ENCODE measurements around the gene WDR17. TPM values are rescaled to one million over a fixed set of nuclear protein-coding genes. Genes with fewer than 3 reads are reported as not detected.

The WDR17 gene
- total and polyA plus RNA-seq, 2 donors (not counting 3 experiments of a cell fraction or from before 2014, with no cell fraction given), result 0.07 to 0.42 TPM

GRCh38 chr4:176193126-176193525 lies 127.5 kb downstream of the WDR17 start:
- CTCF ChIA-PET, result no interaction called here
- Histone ChIP-seq H3K9me3 (replicated peaks; ENCODE audit: control insufficient read depth, insufficient read depth, low read length) (no peaks in the 10 kb centered on the region), H3K79me2 (ENCODE audit: control insufficient read depth, insufficient read depth, low read length) (no peaks in the 10 kb centered on the region), H3K9me1 (replicated peaks; ENCODE audit: control insufficient read depth, extremely low read depth, insufficient read depth, low read length) (no peaks in the 10 kb centered on the region), H3K9ac (replicated peaks; ENCODE audit: extremely low read depth, insufficient read depth, low read length) (no peak overlapping the region), H3K4me3 (replicated peaks in 1 of 3; ENCODE audit: insufficient read depth in 1 of 3, low read depth in 1 of 3, low read length in 3 of 3) (no peak overlapping the region), H3K4me2 (ENCODE audit: insufficient read depth, low read length) (peak overlapping the region; percentile 7), H4K20me1 (replicated peaks; ENCODE audit: control insufficient read depth, extremely low read depth, insufficient read depth, low read length) (no peaks in the 10 kb centered on the region), H3K36me3 (ENCODE audit: control insufficient read depth in 2 of 2, extremely low read depth in 1 of 2, insufficient read depth in 2 of 2, low read length in 2 of 2) (no peaks in the 10 kb centered on the region), H3K27ac (ENCODE audit: insufficient read depth, low read depth, low read length) (peak overlapping the region; percentile 4), H2AFZ (ENCODE audit: low read depth, low read length) (peak overlapping the region; percentile 1), H3K4me1 (ENCODE audit: control insufficient read depth, extremely low read depth, insufficient read depth, low read length) (peaks cover 19% of the 10 kb centered on the region), H3K27me3 (ENCODE audit: control insufficient read depth in 2 of 2, insufficient read depth in 2 of 2, low read length in 2 of 2) (no peaks in the 10 kb centered on the region)
- intact Hi-C loops (cut with micrococcal nuclease), result no loop called here
- no TSS peak for BruUV-seq (replicated peaks)
- TF ChIP-seq FOS (IDR thresholded peaks at IDR 0.05; ENCODE audit: borderline replicate concordance, insufficient read depth, low read length) (peak; percentile 71), MYC (IDR thresholded peaks at IDR 0.05; ENCODE audit: low read depth, low read length) (no peak), EZH2 (IDR thresholded peaks at IDR 0.05; ENCODE audit: borderline replicate concordance, low read depth, low read length, severe bottlenecking) (no peak), POLR2AphosphoS5 (IDR thresholded peaks at IDR 0.05; ENCODE audit: insufficient read depth, low read depth, low read length) (no peak), JUN (IDR thresholded peaks at IDR 0.05; ENCODE audit: borderline replicate concordance, insufficient read depth, insufficient read length, low read depth) (peak; percentile 76), GATA2 (IDR thresholded peaks at IDR 0.05; ENCODE audit: insufficient read depth, insufficient read length, low read depth, low read length) (no peak)
- dilution Hi-C loops (cut with MboI; ENCODE audit: extremely low pct_ligation_motif_present, low sequenced_read_pairs), result no loop called here
- FAIRE-seq, result peak; percentile 33
- peak; percentile 75 for DNase-seq (ENCODE audit: low read depth, low spot score)
- POLR2A ChIA-PET, result no interaction called here

- H3K79me2 ChIP-seq (ENCODE audit: control insufficient read depth, insufficient read depth, low read length), result no peaks in the 10 kb centered on the region
- H3K4me2 ChIP-seq (ENCODE audit: insufficient read depth, low read length), result no peak overlapping the region
- peak; percentile 43 for DNase-seq (ENCODE audit: low read depth, low spot score)
- no peak for FAIRE-seq
- CTCF ChIA-PET, result no interaction called here
- intact Hi-C loops (cut with micrococcal nuclease), result no loop called here
- H4K20me1 ChIP-seq (replicated peaks; ENCODE audit: control insufficient read depth, extremely low read depth, insufficient read depth, low read length), result no peaks in the 10 kb centered on the region
- H3K9me1 ChIP-seq (replicated peaks; ENCODE audit: control insufficient read depth, extremely low read depth, insufficient read depth, low read length), result no peaks in the 10 kb centered on the region
- H3K27me3 ChIP-seq (ENCODE audit: control insufficient read depth in 2 of 2, insufficient read depth in 2 of 2, low read length in 2 of 2), result no peaks in the 10 kb centered on the region
- H3K36me3 ChIP-seq (ENCODE audit: control insufficient read depth in 2 of 2, extremely low read depth in 1 of 2, insufficient read depth in 2 of 2, low read length in 2 of 2), result no peaks in the 10 kb centered on the region
- H2AFZ ChIP-seq (ENCODE audit: low read depth, low read length), result no peak overlapping the region
- dilution Hi-C loops (cut with MboI; ENCODE audit: extremely low pct_ligation_motif_present, low sequenced_read_pairs), result no loop called here
- POLR2A ChIA-PET, result no interaction called here
- no peak overlapping the region for H3K4me3 ChIP-seq (replicated peaks in 1 of 3; ENCODE audit: insufficient read depth in 1 of 3, low read depth in 1 of 3, low read length in 3 of 3)
- peaks cover 19% of the 10 kb centered on the region for H3K4me1 ChIP-seq (ENCODE audit: control insufficient read depth, extremely low read depth, insufficient read depth, low read length)
- no peaks in the 10 kb centered on the region for H3K9me3 ChIP-seq (replicated peaks; ENCODE audit: control insufficient read depth, insufficient read depth, low read length)
- no peak overlapping the region for H3K9ac ChIP-seq (replicated peaks; ENCODE audit: extremely low read depth, insufficient read depth, low read length)
- no TSS peak for BruUV-seq (replicated peaks)
- TF ChIP-seq POLR2A (IDR thresholded peaks at IDR 0.05; ENCODE audit: low read depth, low read length), result no peak
- no peak for TF ChIP-seq POLR2AphosphoS5 (IDR thresholded peaks at IDR 0.05; ENCODE audit: insufficient read depth, low read depth, low read length)
- TF ChIP-seq FOS (IDR thresholded peaks at IDR 0.05; ENCODE audit: borderline replicate concordance, insufficient read depth, low read length), result peak; percentile 32
- H3K27ac ChIP-seq (ENCODE audit: insufficient read depth, low read depth, low read length), result no peak overlapping the region
Observed at GRCh38 chr4:176193938-176194337, 128.3 kb downstream of the WDR17 start.

Measured in endothelial cell of umbilical vein (primary cell).